GM19397 (cell line): ENCODE results near the gene HEBP1.
A peak's percentile ranks its signal among the peaks of the same experiment; 100 is the strongest.
"Not testable (repeated sequence)": the region's sequence is repeated elsewhere in the genome, so short reads cannot be mapped to it uniquely, and the experiment has no call there.

Experiments
- ATAC-seq: cut with Tn5 transposase; IDR thresholded peaks from one replicate; pipeline ENCODE4 v1.9.1; 2021; ENCODE audit warnings: mild to moderate bottlenecking, moderate library complexity; ENCODE audit not compliant: unreplicated experiment

HEBP1 gene

GRCh38 chr12:12999959-13000615, at the start of gene HEBP1:
Gene HEBP1, minus strand, starts transcription at chr12:13000265. Its CDS starts 151 bp downstream, at chr12:13000114.
- peak; percentile 88 for ATAC-seq

- ATAC-seq = no peak
Measured at GRCh38 chr12:13049816-13050215, 49.8 kb upstream of the HEBP1 start.

- no peak for ATAC-seq
Measured at GRCh38 chr12:13046964-13047363, 46.9 kb upstream of the HEBP1 start.

- no peak for ATAC-seq
Measured at GRCh38 chr12:13045816-13046215, 45.8 kb upstream of the HEBP1 start.

- ATAC-seq = no peak
Measured at GRCh38 chr12:13044906-13045299, 44.8 kb upstream of the HEBP1 start.

- ATAC-seq = peak; percentile 95
Measured at GRCh38 chr12:13044002-13044905, 44.2 kb upstream of the HEBP1 start, which contains the start of gene FAM234B. Gene FAM234B, plus strand, starts transcription at chr12:13044381. Its CDS starts 23 bp downstream, at chr12:13044404.

GRCh38 chr12:13042666-13043230, 42.7 kb upstream of the HEBP1 start:
- no peak for ATAC-seq

GRCh38 chr12:13041224-13041623, 41.2 kb upstream of the HEBP1 start:
- ATAC-seq = no peak

- ATAC-seq = no peak
Measured at GRCh38 chr12:13039328-13039956, 39.4 kb upstream of the HEBP1 start.

GRCh38 chr12:13038491-13039161, 38.6 kb upstream of the HEBP1 start:
- ATAC-seq = no peak

- no peak for ATAC-seq
Measured at GRCh38 chr12:13036881-13037280, 36.8 kb upstream of the HEBP1 start.

GRCh38 chr12:13035335-13035734, 35.3 kb upstream of the HEBP1 start:
- ATAC-seq = not testable (repeated sequence)

GRCh38 chr12:13033476-13033875, 33.4 kb upstream of the HEBP1 start:
- no peak for ATAC-seq

- no peak for ATAC-seq
Measured at GRCh38 chr12:13032164-13032563, 32.1 kb upstream of the HEBP1 start.

- ATAC-seq = no peak
Measured at GRCh38 chr12:13030541-13031291, 30.7 kb upstream of the HEBP1 start.

GRCh38 chr12:13028825-13029570, 28.9 kb upstream of the HEBP1 start:
- ATAC-seq = no peak

- ATAC-seq = no peak
Measured at GRCh38 chr12:13027508-13027907, 27.4 kb upstream of the HEBP1 start.

- no peak for ATAC-seq
Measured at GRCh38 chr12:13027032-13027431, 27.0 kb upstream of the HEBP1 start.

GRCh38 chr12:13026286-13026685, 26.2 kb upstream of the HEBP1 start:
- ATAC-seq = no peak
